Stomach (tissue), 4 donors: ENCODE results near the gene KATNAL2.

ENCODE experiments used
- POLR2AphosphoS5 ChIP-seq, 3 donors: sonication (generic); formaldehyde crosslinking; IDR thresholded peaks; one replicate each; pipeline ENCODE4 v1.6.1; 2016; ENCODE audit warnings: antibody characterized with exemption in 3 of 3
- TF ChIP-seq, protein P1 (sequence below), 7 experiments: fragments of 450-650 bp in 4 of 7; fragments of 200-600 bp in 3 of 7; sonication (generic) in 3 of 7; IDR thresholded peaks; one replicate each; pipeline ENCODE4 v1.5.1; 2016 to 2019; ENCODE audit warnings: antibody characterized with exemption in 7 of 7, control low read depth in 2 of 7, mild to moderate bottlenecking in 1 of 7

DNA sequence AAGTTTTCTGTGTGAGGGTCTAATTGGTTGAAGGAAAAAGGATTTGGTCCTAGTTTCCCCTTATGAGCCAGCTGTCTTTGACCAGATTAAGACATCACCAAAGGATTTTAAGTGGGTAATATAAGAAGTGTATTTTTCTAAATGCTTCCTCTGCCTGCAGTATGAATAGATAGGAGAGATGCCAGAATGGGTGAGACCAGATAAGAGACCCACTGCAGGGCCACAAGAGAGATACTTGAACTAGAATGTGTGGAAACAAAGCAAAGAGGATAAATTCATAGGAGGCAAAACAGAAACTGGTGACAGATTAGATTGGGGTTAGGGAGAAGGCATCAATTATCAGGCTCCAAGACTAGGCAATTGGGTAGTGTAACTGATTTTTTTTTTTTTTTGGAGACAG lies 234.0 kb downstream of the KATNAL2 start:
- no peak for TF ChIP-seq POLR2AphosphoS5 (IDR thresholded peaks at IDR 0.05)
- TF ChIP-seq, protein P1, sequence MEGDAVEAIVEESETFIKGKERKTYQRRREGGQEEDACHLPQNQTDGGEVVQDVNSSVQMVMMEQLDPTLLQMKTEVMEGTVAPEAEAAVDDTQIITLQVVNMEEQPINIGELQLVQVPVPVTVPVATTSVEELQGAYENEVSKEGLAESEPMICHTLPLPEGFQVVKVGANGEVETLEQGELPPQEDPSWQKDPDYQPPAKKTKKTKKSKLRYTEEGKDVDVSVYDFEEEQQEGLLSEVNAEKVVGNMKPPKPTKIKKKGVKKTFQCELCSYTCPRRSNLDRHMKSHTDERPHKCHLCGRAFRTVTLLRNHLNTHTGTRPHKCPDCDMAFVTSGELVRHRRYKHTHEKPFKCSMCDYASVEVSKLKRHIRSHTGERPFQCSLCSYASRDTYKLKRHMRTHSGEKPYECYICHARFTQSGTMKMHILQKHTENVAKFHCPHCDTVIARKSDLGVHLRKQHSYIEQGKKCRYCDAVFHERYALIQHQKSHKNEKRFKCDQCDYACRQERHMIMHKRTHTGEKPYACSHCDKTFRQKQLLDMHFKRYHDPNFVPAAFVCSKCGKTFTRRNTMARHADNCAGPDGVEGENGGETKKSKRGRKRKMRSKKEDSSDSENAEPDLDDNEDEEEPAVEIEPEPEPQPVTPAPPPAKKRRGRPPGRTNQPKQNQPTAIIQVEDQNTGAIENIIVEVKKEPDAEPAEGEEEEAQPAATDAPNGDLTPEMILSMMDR (IDR thresholded peaks at IDR 0.05), result no peak
